GM12873 (cell line): ENCODE measurements around the gene TENM3.

Experiments used
- CTCF ChIP-seq: IDR thresholded peaks from 2 replicates; pipeline ENCODE4 v1.5.1; 2012; ENCODE audit warnings: low read depth, mild to moderate bottlenecking, moderate library complexity, low read length, control low read depth; ENCODE audit not compliant: insufficient read depth; ENCODE audit errors: missing control alignments

TENM3 gene

GRCh38 chr4:182825003-182825402, 581.8 kb downstream of the TENM3 start:
- no peak for TF ChIP-seq CTCF

- TF ChIP-seq CTCF, result no peak
These were observed 582.6 kb downstream of the TENM3 start for GRCh38 chr4:182825786-182826185.

GRCh38 chr4:182826391-182826790, 583.2 kb downstream of the TENM3 start:
- no peak for TF ChIP-seq CTCF

GRCh38 chr4:182827166-182827565, 584.0 kb downstream of the TENM3 start:
- TF ChIP-seq CTCF, result no peak

- TF ChIP-seq CTCF, result no peak
These were observed 584.8 kb downstream of the TENM3 start for GRCh38 chr4:182827954-182828353.

GRCh38 chr4:182828360-182829025, 585.3 kb downstream of the TENM3 start:
- TF ChIP-seq CTCF, result no peak

- TF ChIP-seq CTCF, result no peak
These were observed 586.0 kb downstream of the TENM3 start for GRCh38 chr4:182829196-182829595.

- TF ChIP-seq CTCF, result no peak
These were observed 588.2 kb downstream of the TENM3 start for GRCh38 chr4:182831376-182831775.
